Ishikawa (cell line): Measurements from ENCODE around the gene A2M.

Experiments
- CEBPB ChIP-seq: IDR thresholded peaks from 2 replicates; pipeline ENCODE4 v1.6.1; 2012
- EP300 ChIP-seq: IDR thresholded peaks from 2 replicates; pipeline ENCODE4 v1.6.1; 2012; ENCODE audit warnings: borderline replicate concordance
- FOXM1 ChIP-seq: IDR thresholded peaks from 2 replicates; pipeline ENCODE4 v1.6.1; 2012; ENCODE audit warnings: low read depth, borderline replicate concordance
- NFIC ChIP-seq: IDR thresholded peaks from 2 replicates; pipeline ENCODE4 v1.6.1; 2012
- RAD21 ChIP-seq: IDR thresholded peaks from 2 replicates; pipeline ENCODE4 v1.6.1; 2012; ENCODE audit warnings: low read depth
- TAF1 ChIP-seq: IDR thresholded peaks from 2 replicates; pipeline ENCODE4 v1.6.1; 2012; ENCODE audit warnings: low read depth, mild to moderate bottlenecking
- YY1 ChIP-seq: IDR thresholded peaks from 2 replicates; pipeline ENCODE4 v1.6.1; 2012; ENCODE audit warnings: low read depth
- ZBTB7A ChIP-seq: IDR thresholded peaks from 2 replicates; pipeline ENCODE4 v1.6.1; 2012; ENCODE audit warnings: low read depth
- TF ChIP-seq, protein P1 (sequence below): IDR thresholded peaks from 2 replicates; pipeline ENCODE4 v1.6.1; 2012
- TF ChIP-seq, protein P2 (sequence below): IDR thresholded peaks from 2 replicates; pipeline ENCODE4 v1.6.1; 2012
- TF ChIP-seq, protein P3 (sequence below): IDR thresholded peaks from 2 replicates; pipeline ENCODE4 v1.6.1; 2012; ENCODE audit warnings: low read depth, mild to moderate bottlenecking

DNA sequence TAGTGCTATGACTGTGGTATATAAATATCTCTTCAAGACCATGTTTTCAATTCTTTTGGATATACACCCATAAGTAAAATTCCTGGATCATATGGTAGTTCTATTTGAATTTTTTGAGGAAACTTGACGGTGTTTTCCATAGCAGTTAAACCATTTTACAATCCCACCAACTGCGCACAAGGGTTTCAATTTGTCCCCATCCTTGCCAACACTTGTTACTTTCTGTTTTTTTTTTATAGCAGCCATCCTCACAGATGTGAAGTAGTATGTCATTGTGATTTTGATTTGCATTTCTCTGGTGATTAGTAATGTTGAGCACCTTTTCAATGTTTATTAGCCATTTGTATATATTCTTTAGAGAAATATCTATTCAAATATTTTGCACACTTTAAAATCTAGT is 14.5 kb upstream of the A2M start:
- no peak for TF ChIP-seq YY1
- TF ChIP-seq, protein P1, sequence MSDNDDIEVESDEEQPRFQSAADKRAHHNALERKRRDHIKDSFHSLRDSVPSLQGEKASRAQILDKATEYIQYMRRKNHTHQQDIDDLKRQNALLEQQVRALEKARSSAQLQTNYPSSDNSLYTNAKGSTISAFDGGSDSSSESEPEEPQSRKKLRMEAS = no peak
- TF ChIP-seq TAF1 = no peak
- no peak for TF ChIP-seq ZBTB7A
- no peak for TF ChIP-seq EP300
- TF ChIP-seq RAD21 = no peak
- TF ChIP-seq, protein P2, sequence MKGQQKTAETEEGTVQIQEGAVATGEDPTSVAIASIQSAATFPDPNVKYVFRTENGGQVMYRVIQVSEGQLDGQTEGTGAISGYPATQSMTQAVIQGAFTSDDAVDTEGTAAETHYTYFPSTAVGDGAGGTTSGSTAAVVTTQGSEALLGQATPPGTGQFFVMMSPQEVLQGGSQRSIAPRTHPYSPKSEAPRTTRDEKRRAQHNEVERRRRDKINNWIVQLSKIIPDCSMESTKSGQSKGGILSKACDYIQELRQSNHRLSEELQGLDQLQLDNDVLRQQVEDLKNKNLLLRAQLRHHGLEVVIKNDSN = no peak
- TF ChIP-seq CEBPB = no peak
- TF ChIP-seq, protein P3, sequence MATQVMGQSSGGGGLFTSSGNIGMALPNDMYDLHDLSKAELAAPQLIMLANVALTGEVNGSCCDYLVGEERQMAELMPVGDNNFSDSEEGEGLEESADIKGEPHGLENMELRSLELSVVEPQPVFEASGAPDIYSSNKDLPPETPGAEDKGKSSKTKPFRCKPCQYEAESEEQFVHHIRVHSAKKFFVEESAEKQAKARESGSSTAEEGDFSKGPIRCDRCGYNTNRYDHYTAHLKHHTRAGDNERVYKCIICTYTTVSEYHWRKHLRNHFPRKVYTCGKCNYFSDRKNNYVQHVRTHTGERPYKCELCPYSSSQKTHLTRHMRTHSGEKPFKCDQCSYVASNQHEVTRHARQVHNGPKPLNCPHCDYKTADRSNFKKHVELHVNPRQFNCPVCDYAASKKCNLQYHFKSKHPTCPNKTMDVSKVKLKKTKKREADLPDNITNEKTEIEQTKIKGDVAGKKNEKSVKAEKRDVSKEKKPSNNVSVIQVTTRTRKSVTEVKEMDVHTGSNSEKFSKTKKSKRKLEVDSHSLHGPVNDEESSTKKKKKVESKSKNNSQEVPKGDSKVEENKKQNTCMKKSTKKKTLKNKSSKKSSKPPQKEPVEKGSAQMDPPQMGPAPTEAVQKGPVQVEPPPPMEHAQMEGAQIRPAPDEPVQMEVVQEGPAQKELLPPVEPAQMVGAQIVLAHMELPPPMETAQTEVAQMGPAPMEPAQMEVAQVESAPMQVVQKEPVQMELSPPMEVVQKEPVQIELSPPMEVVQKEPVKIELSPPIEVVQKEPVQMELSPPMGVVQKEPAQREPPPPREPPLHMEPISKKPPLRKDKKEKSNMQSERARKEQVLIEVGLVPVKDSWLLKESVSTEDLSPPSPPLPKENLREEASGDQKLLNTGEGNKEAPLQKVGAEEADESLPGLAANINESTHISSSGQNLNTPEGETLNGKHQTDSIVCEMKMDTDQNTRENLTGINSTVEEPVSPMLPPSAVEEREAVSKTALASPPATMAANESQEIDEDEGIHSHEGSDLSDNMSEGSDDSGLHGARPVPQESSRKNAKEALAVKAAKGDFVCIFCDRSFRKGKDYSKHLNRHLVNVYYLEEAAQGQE = no peak
- TF ChIP-seq NFIC = no peak
- no peak for TF ChIP-seq FOXM1
